Upper lobe of right lung (tissue), 1 donor: ENCODE results near the gene PXYLP1. TPM values are rescaled to one million over a fixed set of nuclear protein-coding genes. Genes with fewer than 3 reads are reported as not detected.
A peak's percentile ranks its signal among the peaks of the same experiment; 100 is the strongest.

ENCODE experiments used
- ATAC-seq: fragments of 200-7000 bp; cut with Tn5 transposase; one replicate; pipeline ENCODE4 v1.9.1; 2020; ENCODE audit warnings: mild to moderate bottlenecking, moderate library complexity
- DNase-seq: peaks from one replicate; pipeline ENCODE4 v3.0.0-alpha.2; 2020
- H3K27ac ChIP-seq: fragments of 200-600 bp; one replicate; pipeline ENCODE4 v1.8.0; 2022
- H3K27me3 ChIP-seq: fragments of 200-600 bp; one replicate; pipeline ENCODE4 v1.8.0; 2022; ENCODE audit warnings: mild to moderate bottlenecking
- H3K36me3 ChIP-seq: fragments of 200-600 bp; one replicate; pipeline ENCODE4 v1.8.0; 2022
- H3K4me1 ChIP-seq: fragments of 200-600 bp; one replicate; pipeline ENCODE4 v1.8.0; 2022
- H3K4me3 ChIP-seq: fragments of 200-600 bp; one replicate; pipeline ENCODE4 v1.8.0; 2022; ENCODE audit warnings: mild to moderate bottlenecking
- H3K9me3 ChIP-seq: fragments of 200-600 bp; one replicate; pipeline ENCODE4 v1.8.0; 2022
- intact Hi-C: fragments of 100-400 bp; cut with DNase I; formaldehyde crosslinking; loops from one replicate; pipeline ENCODE4 v1.11.0; 2022
- total RNA-seq: library from RNA; stranded (reverse); fragmentation: NEBNext Ultra II Directional; extraction: Animal tissue kit (Norgen Biotek cat#: 25700); gene quantifications from one replicate; pipeline ENCODE4 v1.2.1, GENCODE V29; 2021
- TF ChIP-seq, protein P1 (sequence below): fragments of 200-600 bp; IDR thresholded peaks from one replicate; pipeline ENCODE4 v1.8.0; 2022; ENCODE audit warnings: antibody characterized with exemption
- donor health status: DM: no; HTN: yes; CAD: no; lungs with severe emphysema.

Gene PXYLP1
- total RNA-seq, 1 donor from 2014 or later = 13.6 TPM

DNA sequence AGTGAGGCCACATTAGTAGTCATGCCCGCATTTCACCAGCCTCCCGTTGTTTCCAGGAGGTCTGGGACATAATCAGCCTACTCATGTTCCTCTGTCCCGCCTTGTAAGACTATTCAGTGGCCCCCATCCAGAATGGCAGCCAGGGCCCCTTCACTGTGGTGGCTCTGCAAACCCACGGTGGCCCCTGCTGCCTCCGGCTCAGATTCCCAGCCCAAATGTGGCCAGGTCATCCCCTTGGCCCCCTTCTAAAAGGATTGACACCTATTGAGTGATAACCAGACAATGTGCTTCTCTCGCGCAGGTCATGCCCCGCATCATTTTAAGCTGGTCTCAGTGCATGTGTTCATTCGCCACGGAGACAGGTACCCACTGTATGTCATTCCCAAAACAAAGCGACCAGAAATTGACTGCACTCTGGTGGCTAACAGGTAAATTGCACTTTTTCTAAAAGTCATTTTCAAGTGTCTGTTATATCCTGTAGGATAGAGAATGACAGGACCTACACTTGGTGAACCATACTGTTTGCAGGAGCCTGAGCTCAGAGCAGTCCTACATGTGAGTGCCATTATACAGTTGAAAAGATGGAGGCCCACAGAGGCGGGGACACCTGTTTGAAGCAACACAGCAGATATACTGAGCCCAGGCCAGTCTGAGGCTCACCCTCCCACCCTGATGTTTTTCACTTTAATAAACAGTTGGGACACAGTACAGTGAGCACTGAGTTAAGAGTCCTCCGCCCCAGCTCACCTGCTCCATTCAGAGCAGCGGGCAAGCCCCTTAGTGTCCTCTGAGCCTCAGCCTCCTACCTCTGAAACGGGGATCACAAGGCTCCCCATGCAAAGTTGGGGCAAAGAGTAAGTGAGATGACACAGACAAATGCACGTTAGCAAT lies 47.7 kb downstream of the PXYLP1 start:
- Histone ChIP-seq H3K36me3 (no peaks in the 10 kb centered on the region), H3K27ac (peak overlapping the region; percentile 6), H3K9me3 (no peaks in the 10 kb centered on the region), H3K4me3 (no peak overlapping the region), H3K4me1 (peaks cover 12% of the 10 kb centered on the region), H3K27me3 (no peaks in the 10 kb centered on the region)
- ATAC-seq (peak; percentile 66), DNase-seq (no peak)
- TF ChIP-seq, protein P1, sequence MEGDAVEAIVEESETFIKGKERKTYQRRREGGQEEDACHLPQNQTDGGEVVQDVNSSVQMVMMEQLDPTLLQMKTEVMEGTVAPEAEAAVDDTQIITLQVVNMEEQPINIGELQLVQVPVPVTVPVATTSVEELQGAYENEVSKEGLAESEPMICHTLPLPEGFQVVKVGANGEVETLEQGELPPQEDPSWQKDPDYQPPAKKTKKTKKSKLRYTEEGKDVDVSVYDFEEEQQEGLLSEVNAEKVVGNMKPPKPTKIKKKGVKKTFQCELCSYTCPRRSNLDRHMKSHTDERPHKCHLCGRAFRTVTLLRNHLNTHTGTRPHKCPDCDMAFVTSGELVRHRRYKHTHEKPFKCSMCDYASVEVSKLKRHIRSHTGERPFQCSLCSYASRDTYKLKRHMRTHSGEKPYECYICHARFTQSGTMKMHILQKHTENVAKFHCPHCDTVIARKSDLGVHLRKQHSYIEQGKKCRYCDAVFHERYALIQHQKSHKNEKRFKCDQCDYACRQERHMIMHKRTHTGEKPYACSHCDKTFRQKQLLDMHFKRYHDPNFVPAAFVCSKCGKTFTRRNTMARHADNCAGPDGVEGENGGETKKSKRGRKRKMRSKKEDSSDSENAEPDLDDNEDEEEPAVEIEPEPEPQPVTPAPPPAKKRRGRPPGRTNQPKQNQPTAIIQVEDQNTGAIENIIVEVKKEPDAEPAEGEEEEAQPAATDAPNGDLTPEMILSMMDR = peak; percentile 57
- intact Hi-C loops = no loop called here

DNA sequence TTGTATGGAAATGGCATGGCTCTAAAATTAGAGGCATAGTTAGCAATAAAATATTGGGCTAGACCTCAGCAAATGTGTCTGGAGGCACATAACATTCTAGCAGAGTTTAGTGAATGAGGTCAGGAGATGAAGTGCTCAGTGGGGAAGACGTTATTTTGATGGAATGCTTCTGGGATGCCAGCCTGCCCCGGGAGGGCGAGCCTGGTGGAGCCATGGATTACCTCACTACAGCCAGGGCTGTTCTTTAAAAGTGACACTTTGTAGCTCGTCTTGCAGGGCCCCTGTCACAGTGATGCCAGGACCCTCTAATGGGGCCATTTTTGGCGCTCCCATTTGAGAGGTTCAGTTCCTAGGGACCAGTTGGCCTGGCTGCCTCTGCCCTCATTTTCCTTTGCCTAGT lies 48.5 kb downstream of the PXYLP1 start:
- Histone ChIP-seq H3K36me3 (no peaks in the 10 kb centered on the region), H3K27ac (peak overlapping the region; percentile 6), H3K4me1 (peaks cover 10% of the 10 kb centered on the region), H3K4me3 (no peak overlapping the region), H3K9me3 (no peaks in the 10 kb centered on the region), H3K27me3 (no peaks in the 10 kb centered on the region)
- DNase-seq (peak; percentile 52), ATAC-seq (peak; percentile 69)
- intact Hi-C loops = no loop called here
- TF ChIP-seq, protein P1 = no peak

DNA sequence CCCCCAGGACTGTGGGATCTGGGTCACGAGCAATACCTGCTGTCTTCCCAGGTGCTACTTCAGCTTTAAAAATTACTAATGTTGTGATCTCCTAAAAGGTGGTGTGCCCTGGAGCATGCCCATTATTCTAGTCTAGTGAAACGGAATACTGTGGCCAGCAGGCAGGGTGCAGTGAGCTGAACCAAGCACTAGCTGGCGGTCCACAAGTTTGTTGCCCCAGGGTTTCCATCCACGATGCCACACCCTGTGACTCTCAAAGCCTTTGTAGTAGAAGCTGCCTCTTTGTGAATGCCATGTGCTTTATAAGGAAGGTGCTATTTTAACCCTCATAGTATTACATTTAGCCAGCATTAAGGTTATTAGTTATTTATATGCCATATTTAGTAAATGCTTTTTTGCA lies 49.1 kb downstream of the PXYLP1 start:
- no peaks in the 10 kb centered on the region for H3K9me3 ChIP-seq
- no peaks in the 10 kb centered on the region for H3K27me3 ChIP-seq
- H3K27ac ChIP-seq = no peak overlapping the region
- no peaks in the 10 kb centered on the region for H3K36me3 ChIP-seq
- peaks cover 5% of the 10 kb centered on the region for H3K4me1 ChIP-seq
- ATAC-seq (peak; percentile 18), DNase-seq (peak; percentile 35)
- H3K4me3 ChIP-seq = no peak overlapping the region
- TF ChIP-seq, protein P1 = no peak
- intact Hi-C loops = no loop called here

DNA sequence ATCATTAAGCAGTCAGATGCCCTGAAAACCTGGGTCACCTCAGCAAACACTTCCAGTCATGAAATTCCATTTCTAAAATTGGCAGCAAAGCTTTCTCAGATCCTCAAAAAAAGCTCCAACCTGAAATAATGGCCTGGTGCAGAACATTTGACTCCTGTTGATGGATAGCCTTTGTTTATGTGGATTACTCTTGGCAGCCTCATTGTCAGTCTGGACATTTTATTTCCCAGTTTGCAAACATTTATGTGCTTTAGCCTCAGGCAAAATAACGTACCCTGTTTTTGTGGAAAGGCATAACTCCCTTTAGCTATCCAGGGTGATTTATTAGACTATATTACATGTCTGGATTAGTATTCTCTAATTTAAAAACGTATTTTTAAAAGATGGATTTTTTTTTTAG lies 53.9 kb downstream of the PXYLP1 start:
- intact Hi-C loops = no loop called here
- DNase-seq = no peak
- no peaks in the 10 kb centered on the region for H3K27me3 ChIP-seq
- no peaks in the 10 kb centered on the region for H3K36me3 ChIP-seq
- H3K4me3 ChIP-seq = no peak overlapping the region
- ATAC-seq = no peak
- H3K4me1 ChIP-seq = peaks cover 4% of the 10 kb centered on the region
- H3K9me3 ChIP-seq = no peaks in the 10 kb centered on the region
- TF ChIP-seq, protein P1 = no peak
- H3K27ac ChIP-seq = no peak overlapping the region

DNA sequence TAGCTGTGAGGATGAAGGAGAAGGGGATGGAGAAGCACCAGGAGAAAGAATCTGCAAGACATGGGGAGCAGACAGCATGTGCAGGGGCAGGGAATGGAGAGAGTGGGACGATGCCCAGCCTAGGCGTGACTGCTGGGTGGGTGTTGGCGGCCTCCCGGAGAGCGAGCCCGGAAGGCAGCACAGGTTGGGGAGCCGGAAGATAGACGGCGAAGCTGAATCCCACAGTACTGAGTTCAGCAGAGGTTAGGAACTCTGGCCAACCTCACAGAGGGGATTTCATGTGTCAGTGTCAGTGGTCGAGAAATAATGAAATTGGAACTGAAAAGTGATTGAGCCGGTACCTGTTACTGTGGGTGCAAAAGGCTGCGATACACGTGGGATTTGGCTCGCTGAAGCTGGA lies 55.2 kb downstream of the PXYLP1 start:
- DNase-seq (no peak), ATAC-seq (no peak)
- TF ChIP-seq, protein P1 = no peak
- intact Hi-C loops = no loop called here
- H3K4me1 ChIP-seq = peaks cover 4% of the 10 kb centered on the region
- no peaks in the 10 kb centered on the region for H3K9me3 ChIP-seq
- no peak overlapping the region for H3K4me3 ChIP-seq
- H3K27ac ChIP-seq = no peak overlapping the region
- no peaks in the 10 kb centered on the region for H3K36me3 ChIP-seq
- H3K27me3 ChIP-seq = no peaks in the 10 kb centered on the region
